GM21825 (cell line): Measurements from ENCODE around the gene HOXA3.

Experiments
- ATAC-seq: cut with Tn5 transposase; IDR thresholded peaks from one replicate; pipeline ENCODE4 v1.9.1; 2021; ENCODE audit warnings: mild to moderate bottlenecking, moderate library complexity; ENCODE audit not compliant: unreplicated experiment

The HOXA3 gene

DNA sequence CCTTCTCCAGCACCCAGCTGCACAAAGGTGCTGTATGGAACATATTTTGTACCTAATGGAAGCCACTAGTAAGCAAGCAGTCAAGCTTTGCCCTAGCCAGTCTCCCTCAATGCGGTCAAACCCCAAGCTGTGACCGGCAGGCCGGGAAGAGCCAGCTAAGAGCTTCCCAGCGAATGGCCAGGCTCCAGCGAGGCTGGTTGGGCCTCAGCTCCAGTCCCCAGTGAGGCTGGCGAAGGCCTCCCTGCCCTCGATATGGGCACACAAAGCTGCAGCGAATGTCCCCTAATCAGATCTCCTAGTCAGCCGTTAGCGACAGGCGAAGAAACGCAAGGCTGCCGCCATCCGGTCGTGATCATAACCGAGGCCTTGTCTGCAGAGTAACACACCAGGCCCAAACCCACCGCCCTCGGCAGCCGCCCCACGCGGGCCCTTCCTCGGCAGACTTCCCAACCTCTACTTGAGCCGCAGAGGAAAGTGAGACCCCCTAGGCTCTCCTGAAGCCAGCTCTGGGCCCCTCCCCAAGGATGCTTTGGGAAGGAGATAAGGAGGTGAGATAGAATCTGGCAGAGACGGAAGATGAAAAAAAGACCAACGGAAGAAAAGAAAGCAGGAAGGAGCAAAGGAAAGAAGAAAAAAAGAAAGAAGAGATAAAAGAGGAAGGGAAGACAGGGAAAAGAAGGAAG lies 16.0 kb upstream of the HOXA3 start:
- no peak for ATAC-seq

DNA sequence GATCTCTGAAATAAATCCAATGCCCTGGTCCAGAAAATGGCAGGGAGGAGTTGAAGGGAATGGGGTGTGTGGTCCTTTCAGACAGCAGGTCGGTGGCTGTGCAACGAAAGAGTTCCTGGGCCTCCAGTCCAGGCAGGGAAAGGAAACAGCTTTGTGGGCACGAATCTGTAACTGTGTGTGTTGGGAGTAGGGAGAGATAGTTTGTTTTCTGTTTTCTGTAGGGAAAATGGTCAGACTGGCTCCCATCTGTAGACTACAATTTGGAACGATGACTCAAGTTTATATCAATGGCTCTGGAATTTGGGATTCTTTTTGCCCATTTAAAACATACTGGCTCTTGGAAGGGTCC lies 15.5 kb upstream of the HOXA3 start:
- no peak for ATAC-seq

DNA sequence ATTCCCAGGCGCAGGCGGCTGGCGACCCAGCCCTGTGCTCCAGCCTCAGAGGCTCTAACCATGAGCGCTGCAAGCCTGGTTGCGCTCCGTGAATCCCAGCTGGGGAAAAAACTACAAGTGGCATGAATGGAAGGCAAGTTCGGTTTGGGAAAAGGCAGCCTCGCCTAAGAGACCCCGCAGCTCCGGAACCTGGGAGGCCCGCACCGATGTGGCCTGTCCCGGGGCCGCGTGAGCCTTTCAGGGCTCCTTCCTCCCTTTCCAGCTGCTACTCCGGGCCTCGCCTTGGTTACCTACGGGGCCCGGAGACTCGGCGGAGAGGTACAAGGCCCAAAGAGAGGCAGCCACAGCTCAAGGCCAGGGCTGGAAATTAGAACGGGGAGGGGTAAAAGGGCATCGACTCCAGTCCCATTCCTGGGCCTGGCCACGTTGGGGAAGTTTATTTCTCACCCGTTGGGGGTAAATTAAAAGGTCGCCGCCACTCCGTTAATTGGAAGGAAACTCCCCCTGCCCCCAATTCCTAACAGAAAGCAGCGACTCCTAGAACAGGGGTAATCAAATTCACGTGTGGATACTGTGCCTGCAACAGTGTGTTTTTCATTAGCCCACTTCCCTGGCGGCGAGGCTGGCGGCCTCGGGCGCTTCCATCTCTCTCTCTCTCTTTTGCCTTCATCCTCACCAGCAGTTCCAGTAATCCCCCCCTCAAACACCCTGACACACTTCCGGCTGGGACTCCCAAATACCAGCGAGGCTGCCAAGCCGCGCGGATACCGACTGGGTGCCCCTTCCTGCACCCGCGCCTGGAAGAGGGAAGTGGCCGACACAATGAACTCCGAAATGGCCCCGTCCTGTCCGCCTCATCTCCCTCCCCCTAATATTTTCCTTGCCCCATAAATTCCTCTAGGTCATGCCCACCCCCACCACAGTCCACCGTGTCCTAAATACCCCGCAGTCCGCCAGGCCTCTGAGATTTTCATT lies 14.4 kb upstream of the HOXA3 start:
- ATAC-seq = no peak

DNA sequence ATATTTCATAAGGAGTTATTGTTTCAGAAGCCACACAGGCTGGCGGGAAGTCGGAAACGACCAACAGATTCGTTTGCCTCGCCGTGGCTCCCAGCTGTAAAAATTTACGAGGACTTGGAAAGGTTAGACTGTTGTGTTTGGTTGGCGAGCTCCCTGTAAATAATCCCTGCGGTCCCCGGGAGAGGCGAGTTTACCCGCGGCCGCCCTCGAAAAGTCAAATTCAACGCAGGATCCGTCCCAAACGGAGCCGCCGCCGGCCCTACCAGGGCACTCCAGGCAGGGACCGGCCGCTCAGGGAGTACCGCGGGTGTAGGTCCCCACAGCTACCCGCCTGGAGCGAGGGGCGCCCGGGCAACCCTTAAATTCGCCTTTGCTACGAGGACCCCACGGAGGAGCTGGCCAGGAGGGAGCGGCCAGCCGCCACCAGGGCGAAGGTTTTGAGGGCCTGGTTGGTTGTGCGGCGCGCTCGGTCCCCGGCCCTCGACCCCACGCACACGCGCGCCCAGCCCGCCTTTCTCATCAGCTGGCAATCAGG lies 13.7 kb upstream of the HOXA3 start:
- no peak for ATAC-seq

DNA sequence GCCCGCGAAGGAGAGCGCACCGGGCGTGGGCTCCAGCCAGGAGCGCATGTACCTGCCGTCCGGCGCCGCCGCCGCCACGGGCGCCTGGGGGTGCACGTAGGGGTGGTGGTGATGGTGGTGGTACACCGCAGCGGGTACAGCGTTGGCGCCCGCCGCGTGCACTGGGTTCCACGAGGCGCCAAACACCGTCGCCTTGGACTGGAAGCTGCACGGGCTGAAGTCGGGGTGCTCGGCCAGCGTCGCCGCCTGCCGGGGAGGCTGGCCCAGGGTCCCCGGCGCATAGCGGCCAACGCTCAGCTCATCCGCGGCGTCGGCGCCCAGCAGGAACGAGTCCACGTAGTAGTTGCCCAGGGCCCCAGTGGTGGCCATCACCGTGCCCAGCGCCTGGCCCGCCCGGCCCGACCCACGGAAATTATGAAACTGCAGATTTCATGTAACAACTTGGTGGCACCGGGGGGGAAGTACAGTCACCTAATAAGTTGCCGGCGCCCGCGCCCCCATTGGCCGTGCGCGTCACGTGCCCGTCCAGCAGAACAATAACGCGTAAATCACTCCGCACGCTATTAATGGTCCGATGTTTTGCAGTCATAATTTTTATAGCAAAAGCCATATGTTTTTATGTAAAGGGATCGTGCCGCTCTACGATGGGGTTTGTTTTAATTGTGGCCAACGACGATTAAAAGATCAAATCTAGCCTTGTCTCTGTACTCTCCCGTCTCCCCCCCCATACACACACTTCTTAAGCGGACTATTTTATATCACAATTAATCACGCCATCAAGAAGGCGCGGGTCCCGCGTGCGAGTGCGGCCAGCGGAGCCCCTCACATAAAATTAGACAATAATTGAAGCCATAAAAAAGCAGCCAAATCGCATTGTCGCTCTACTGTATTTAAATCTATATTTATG lies 13.0 kb upstream of the HOXA3 start, which contains the start of gene HOXA9:
TSS of gene HOXA9 (minus strand) at position 449 of the 907 bp plus-strand sequence. CDS start at position 369, 80 bp downstream.
- no peak for ATAC-seq

DNA sequence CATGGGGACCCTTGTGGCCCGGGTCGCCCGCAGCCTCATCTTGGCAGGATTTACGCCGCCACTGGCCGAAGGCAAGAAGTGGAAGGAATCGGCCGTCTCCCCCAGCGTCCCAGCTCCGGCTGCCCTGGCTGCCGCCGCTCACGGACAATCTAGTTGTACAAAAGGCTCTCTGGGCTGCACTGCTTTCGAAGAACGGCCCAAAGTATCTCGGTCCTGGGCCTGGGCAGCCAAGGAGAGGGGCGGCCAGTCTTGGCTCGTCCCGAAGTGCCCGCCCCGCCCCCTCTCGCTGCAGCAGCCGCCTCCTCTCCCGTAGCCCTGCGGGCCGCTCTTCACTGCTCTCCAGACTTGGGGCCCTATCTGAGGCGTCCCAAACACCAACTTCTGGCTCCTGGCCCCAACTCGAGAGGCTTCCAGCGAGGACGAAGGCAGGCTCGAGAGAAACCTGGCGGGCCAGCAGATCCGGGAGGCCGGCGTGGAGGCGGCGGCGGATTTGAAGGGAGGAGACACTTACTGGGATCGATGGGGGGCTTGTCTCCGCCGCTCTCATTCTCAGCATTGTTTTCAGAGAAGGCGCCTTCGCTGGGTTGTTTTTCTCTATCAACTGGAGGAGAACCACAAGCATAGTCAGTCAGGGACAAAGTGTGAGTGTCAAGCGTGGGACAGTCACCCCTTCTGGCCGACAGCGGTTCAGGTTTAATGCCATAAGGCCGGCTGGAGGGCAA lies 12.1 kb upstream of the HOXA3 start:
- no peak for ATAC-seq

DNA sequence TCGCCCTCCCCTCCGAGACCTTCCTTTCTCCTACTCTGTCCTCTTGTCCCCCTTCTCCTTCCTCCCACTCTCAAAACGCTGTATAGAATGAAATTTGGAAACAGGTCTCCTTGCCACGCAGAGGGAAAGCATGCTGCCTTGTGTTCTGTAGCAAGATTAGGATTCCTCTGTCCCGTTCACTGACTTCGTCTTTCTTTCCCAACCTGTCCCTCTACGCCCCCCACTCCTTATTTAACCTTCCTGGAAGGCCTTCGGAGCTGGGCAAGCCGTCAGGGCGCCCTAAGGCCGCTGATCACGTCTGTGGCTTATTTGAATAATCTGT lies 11.6 kb upstream of the HOXA3 start:
- ATAC-seq = no peak

DNA sequence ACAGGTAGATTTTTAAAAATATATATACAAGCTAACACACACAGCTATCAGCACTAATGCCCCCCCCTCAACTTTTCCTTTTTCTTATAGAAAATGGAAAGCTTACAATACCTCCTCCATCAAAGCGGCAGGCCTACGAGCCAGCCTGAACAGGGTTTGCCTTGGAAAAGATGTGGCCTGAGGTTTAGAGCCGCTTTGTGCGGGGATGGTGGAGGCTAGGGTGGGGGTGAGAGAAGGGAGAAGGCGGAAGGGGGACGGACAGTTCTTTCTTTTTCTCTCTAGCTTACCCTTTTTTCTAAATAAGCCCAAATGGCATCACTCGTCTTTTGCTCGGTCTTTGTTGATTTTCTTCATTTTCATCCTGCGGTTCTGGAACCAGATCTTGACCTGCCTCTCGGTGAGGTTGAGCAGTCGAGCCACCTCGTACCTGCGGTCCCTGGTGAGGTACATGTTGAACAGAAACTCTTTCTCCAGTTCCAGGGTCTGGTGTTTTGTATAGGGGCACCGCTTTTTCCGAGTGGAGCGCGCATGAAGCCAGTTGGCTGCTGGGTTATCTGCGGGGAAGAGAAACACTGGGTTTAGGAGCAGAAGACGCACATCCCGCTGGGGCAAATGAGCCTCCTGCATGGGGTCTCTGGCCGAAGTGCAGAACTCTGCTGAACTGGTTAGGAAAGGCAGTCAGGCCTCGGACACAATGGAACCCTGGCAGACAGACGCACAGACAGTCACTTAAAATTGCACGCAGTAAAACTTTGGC lies 11.1 kb upstream of the HOXA3 start:
- ATAC-seq = no peak

DNA sequence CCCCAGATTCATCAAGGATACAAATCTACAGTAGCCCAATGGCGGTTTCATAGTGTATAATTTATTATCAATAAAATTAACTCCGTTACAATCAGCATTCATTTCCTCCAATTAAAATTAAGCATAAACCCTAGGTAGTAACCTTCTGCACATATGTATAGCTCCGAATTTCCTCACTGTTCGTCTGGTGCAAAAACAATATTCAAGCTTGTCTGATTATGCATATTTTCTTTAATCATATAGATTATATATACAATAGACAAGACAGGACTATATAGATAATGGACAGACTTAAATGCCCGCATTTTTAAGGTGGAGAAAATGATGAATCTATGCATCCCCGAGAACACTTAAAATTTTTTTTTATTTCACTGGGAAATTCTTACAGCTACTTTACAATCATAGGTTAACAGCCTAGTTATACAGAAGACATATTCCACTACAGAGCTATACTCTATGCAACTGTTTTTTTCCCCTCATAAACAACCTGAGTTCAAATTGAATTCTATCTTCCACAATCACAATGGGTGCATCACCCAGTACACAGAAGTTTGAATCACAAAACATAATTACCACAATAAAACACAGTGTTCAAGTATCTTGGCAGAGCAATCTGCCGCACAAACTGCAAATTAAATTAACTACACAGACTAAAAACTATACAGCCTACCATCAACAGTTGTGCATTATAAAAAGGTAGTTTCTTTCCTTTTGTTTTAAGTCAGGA lies 10.3 kb upstream of the HOXA3 start:
- ATAC-seq = no peak

DNA sequence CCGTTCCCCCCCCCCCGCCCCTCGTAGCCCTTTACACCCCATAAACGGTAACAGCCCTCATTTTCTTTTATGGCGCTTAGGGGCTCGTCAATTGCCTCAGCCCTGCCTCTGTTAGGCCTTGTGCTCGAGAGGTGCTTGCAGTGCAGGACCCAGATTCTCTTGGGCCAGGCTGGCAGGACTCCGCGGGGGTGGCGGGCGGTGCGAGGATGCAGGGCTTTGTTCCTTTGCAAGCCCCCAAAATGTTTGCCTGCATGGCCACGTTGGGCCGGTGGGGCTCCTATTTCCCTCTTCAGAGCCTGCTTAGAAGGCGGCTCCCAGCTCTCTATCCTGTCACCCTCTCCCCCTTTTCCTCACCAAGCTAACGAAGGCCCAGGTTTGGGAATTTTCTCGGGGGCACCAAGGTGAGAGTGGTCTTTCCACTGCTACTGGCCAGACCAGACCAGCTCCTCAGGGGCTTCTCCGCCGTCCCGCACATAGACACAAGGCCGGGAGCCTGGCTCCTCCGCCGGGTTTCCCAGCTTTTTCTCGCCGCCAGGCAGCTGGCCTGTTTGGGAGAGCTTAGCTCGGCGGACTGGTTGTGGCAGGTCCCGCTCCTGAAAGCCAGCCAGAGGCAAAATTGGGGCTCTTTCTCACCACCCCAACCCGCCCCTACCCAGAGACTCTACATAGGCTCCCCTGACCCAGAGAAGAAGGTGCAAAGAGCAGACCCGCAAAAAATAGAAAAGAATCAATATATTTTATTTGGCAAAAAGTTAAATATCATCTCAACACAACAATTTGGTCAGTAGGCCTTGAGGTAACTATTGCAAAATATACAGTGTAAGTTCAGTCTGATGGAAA lies 9.6 kb upstream of the HOXA3 start:
- no peak for ATAC-seq

DNA sequence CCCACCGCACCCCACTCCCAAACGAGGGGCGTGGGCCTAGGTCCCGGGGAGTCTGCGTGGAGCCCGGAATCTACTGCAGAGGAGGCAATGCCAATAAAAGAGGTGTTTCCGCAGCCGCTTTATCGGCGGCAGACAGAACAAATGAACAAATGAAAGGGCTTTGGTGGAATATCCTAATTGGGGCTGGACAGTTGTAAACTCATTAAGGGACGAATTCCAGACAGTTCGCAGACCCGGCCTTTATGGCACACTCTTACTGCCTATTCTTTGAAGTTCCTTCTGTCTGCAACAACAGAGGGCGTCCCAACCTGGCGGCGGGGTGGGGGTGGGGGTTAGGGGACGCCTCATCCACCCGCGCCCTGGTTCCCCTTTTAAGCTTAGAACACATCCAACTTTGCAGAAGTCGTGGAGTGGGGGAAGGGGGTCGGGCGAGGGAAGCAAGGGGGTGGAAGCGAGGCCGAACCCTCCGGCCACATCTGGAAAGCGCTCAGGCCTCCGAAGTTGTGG lies 8.9 kb upstream of the HOXA3 start:
- ATAC-seq = no peak

DNA sequence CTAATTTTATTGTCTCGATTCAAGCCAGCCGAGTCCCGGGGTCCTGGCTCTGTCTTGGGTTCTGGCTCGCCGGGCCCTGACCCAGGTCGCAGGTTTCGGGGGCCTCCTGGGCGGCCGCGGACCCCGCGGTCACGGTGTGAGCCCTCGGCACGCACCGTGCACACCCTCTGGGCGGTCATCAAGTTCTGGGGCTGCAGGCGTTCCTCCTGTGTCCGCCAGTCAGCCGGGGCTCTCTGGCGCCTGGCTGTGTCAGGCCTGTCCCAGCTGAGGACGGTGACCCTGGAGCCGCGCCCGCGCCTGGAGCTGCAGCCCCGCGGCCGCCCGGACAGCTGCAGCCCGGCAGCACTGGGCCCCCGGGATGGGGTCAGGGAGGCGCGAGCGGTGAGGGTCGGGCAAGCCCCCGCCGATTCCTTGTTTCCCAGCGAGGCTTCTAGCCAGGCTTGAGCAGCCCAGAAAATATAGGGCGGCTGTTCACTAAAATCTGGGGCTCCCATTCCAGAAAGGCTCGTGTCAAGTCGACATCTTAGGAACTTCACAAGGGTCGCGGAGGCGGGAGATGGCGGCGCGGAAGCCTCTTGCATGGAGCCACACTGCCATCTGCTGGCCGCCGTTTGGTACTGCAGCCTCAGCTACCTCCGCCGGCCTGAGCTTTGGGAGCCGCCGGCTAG lies 8.3 kb upstream of the HOXA3 start:
- peak; percentile 63 for ATAC-seq

DNA sequence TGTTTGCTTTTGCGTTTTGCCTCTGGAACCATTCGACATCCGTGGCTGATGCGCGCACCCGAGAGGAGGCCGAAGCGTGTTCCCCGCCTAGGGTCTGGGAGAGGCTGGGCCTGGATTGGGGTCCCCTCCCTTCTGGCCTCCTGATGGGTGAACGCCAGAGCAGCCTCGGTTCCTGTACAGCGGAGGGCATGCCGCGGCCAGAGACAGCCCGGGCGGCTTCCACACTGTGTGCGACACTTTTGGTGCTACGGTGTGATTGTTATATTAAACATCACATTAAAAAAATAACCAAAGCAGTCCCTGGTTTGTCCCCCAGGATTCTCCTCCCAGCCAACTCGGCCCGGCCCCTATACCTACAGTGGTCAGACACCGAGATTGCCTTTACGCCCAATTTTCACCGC lies 7.8 kb upstream of the HOXA3 start:
- no peak for ATAC-seq

DNA sequence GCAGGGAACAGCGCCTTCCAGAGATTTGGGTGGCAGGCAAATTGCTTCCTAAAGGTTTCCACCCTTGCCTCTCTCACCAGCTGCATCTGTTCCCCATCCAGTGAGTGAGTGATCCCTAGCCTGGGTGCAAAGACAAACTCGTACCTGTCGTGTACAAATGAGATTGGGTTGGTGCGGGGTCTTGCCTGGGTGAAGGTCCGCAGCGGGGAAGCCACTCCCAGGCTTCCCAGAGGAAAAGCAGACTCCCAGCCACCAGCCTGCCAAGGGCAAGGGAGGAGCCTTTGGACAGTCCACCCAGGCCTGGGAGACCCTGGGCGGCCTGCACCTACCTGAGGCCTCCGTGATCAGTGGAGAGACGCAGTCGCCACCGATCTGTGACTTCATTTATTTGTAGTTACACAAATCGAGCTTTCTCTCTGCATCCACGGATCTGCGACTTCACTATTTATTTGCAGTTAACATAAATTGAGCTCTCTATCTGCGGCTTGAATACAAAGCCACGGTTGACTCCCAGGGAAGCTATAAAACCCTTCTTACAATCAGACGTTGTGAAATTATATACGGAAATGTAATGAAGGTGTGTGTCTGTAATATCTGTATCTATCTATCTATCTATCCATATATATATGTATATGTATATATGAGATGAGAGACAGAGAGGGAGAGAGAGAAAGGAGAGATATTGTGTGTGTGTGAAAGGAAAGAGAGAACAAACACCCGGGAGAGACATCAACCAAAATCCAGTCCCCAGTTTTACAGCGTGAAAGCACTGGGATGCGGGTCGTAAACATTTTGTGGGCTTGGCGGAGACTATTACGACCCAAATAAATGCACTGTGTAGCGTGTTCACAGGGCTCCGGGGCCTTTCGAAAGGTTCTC lies 7.1 kb upstream of the HOXA3 start:
- ATAC-seq = no peak

DNA sequence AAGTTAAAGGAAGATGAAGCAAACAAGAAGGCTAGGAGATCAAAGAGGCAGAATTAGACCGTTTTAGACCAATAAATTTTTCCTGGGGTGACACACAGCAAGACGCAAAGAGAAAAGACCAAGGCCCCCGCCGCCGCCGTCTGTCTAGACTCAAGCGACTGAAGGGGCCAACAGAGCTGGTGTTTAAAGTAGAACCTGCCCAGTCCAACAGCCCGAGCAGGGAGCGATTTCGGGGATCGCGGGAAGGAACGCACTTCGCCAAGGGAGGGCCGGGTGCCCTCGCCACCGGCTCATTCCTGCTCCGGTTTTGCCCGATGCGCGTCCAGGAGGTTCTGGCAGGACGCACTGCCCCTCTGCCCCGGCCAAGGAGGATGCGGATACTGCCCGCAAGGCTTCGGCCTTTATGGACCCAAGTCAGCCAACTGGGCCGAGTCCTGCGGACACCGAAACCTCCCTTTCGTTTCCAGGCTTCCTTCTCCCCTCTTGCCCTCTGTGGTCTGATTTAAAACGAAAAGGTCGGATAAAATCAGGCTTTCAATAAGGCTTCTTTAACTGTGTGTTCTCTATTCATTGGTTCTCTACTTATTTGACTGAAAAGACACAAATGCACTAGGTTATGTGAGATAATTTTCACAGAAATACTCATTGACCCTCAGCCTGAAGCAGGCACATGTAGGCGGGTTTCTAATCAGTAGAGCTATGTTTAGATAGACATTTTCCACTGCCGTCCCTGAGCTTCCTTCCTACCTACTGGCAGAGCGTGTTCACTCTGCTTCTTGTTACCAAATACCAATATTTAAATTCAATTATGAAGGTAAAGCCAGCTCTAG lies 6.3 kb upstream of the HOXA3 start:
- no peak for ATAC-seq
